ENCODE measurements around the gene TMEM106A.
"Not testable (repeated sequence)": the region's sequence is repeated elsewhere in the genome, so short reads cannot be mapped to it uniquely, and the experiment has no call there.

Gene TMEM106A, protein sequence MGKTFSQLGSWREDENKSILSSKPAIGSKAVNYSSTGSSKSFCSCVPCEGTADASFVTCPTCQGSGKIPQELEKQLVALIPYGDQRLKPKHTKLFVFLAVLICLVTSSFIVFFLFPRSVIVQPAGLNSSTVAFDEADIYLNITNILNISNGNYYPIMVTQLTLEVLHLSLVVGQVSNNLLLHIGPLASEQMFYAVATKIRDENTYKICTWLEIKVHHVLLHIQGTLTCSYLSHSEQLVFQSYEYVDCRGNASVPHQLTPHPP

GRCh38 chr17:43211480-43212402 lies at the start of gene TMEM106A:
TMEM106A (plus strand) TSS chr17:43211875; CDS start chr17:43213042, 1,167 bp downstream.
- peak within 1 kb of the TSS; percentile 68 for H3K4me3 ChIP-seq (replicated peaks; ENCODE audit: low read depth, low read length)
- DNase-seq (ENCODE audit: low read depth) = peak; percentile 89
- peak; percentile 40 for TF ChIP-seq CTCF (IDR thresholded peaks at IDR 0.05; ENCODE audit: low read length, missing control alignments)

DNA sequence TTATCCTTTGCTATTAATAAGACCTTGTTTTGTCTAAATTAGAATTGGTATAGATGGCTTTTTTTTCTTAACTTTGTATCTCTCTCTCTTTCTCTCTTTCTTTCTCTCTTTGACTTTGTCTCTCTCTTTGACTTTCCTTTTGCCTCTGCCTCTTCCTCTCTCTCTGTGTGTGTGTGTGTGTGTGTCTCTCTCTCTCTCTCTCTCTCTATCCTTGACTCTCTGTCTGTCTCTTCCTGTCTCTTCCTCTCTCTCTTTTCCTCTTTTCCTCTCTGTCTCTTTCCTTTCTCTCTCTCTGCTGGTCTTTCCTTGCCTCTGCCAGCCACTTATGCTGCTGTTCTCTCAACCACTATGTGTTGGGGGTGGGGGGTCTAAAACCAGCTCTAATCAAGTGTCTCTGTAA lies 45.7 kb upstream of the TMEM106A start:
- H3K4me3 ChIP-seq (replicated peaks; ENCODE audit: low read depth, low read length); DNase-seq (ENCODE audit: low read depth): not testable (repeated sequence)

DNA sequence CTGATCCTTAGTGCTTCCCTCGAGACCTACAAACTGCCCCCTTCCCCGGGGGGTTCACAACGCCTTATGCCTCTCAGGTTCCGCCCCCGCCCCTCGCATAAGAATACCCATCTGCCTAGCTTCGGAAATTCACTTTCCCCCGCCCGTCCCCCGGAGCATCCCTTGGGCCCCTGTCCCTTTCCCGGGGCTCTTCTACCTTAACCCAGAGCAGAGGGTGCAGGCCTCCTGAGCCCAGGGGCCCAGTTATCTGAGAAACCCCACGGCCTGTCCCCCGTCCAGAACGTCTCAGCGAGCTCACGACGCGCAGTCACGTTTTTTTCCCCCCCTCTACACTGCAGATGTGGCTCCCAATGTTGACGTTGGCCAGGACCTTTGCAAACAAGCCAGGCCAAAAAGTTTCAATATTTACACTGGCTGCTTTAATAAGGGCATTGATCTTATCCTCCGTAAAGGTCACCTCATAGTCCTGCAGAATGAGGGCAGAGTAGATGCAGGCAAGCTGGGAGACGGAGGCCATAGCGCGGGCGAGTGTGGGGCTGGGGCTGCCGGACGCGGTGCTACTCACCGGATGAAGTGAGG lies 42.0 kb upstream of the TMEM106A start:
- peak; percentile 36 for DNase-seq (ENCODE audit: low read depth)
- H3K4me3 ChIP-seq (replicated peaks; ENCODE audit: low read depth, low read length) = peak overlapping the region; percentile 84
- no peak for TF ChIP-seq CTCF (IDR thresholded peaks at IDR 0.05; ENCODE audit: low read length, missing control alignments)

DNA sequence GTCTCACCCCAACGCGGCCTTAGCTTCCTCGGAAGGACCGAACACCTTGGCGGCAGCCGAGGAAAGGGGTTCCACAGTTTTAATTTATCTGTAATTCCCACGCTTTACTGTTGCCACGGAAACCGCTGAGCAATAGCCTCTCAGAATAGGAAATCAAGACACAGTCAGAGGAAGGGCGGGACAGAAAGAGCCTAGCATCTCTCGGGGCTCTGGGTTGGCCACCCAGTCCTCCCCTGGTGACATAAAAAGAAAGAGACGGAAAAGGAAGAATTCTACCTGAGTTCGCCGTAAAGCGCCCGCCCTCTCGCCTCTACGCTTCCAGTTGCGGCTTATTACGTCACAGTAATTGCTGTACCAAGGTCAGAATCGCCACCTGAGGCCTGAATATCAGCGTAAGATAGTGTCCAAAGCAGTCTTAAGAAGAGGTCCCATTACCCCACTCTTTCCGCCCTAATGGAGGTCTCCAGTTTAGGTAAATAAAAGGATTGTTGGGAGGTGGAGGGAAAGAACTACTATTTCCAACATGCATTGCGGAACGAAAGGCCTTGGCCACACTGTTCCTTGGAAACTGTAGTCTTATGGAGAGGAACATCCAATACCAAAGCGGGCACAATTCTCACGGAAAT lies 41.4 kb upstream of the TMEM106A start:
- peak overlapping the region; percentile 84 for H3K4me3 ChIP-seq (replicated peaks; ENCODE audit: low read depth, low read length)
- DNase-seq (ENCODE audit: low read depth) = peak; percentile 96
- no peak for TF ChIP-seq CTCF (IDR thresholded peaks at IDR 0.05; ENCODE audit: low read length, missing control alignments)

GRCh38 chr17:43170766-43171585 lies 40.7 kb upstream of the TMEM106A start, which contains the start of gene NBR1:
NBR1 (plus strand) TSS chr17:43171214; CDS start chr17:43175800, 4,586 bp downstream.
- peak; percentile 99 for DNase-seq (ENCODE audit: low read depth)
- TF ChIP-seq CTCF (IDR thresholded peaks at IDR 0.05; ENCODE audit: low read length, missing control alignments) = peak; percentile 8

GRCh38 chr17:43171586-43172487 lies 39.8 kb upstream of the TMEM106A start:
- peak; percentile 37 for TF ChIP-seq CTCF (IDR thresholded peaks at IDR 0.05; ENCODE audit: low read length, missing control alignments)
- H3K4me3 ChIP-seq (replicated peaks; ENCODE audit: low read depth, low read length) = peak overlapping the region; percentile 84
- peak; percentile 95 for DNase-seq (ENCODE audit: low read depth)

More at GRCh38 chr17:43170766-43171585, 40.7 kb upstream of the TMEM106A start, which contains the start of gene NBR1:
- peak within 1 kb of the TSS; percentile 84 for H3K4me3 ChIP-seq (replicated peaks; ENCODE audit: low read depth, low read length)

Data from fibroblast of pulmonary artery (primary cell).